ENCODE results near the gene ATL1.

- TF ChIP-seq CTCF (IDR thresholded peaks at IDR 0.05) (no peak), POLR2A (IDR thresholded peaks at IDR 0.05) (no peak)
These were observed 107.7 kb downstream of the ATL1 start for GRCh38 chr14:50667684-50667995.

Data from uterus (tissue), 2 donors.